B cell (primary cell): Measurements from ENCODE around the gene AIM2. TPM values are rescaled to one million over a fixed set of nuclear protein-coding genes. Genes with fewer than 3 reads are reported as not detected.
"Not testable (repeated sequence)": the region's sequence is repeated elsewhere in the genome, so short reads cannot be mapped to it uniquely, and the experiment has no call there.

Source experiments
- ATAC-seq: fragments of 200-7000 bp; cut with Tn5 transposase; one replicate; pipeline ENCODE4 v1.10.0; 2021; ENCODE audit warnings: low read depth, mild to moderate bottlenecking, moderate number of reproducible peaks, moderate library complexity
- CTCF ChIA-PET: fragments of 350-600 bp; sonication (Branson Sonifier 250); formaldehyde crosslinking; loops from one replicate; lab custom pipeline; 2021; ENCODE audit warnings: antibody characterized with exemption, inconsistent platforms; lab: Charles Lee
- POLR2A ChIA-PET: fragments of 350-600 bp; sonication (Branson Sonifier 250); formaldehyde crosslinking; loops from one replicate; lab custom pipeline; 2021; ENCODE audit warnings: antibody characterized with exemption; lab: Charles Lee
- DNase-seq: peaks from one replicate; pipeline ENCODE4 v3.0.0; 2013
- H2AFZ ChIP-seq: 2 replicates; pipeline ENCODE4 v1.6.1; 2012; ENCODE audit warnings: mild to moderate bottlenecking, low read depth, low read length; ENCODE audit not compliant: insufficient read depth, poor library complexity, severe bottlenecking
- H3K27ac ChIP-seq, 2 donors: 1 replicate in 1 of 2; 2 replicates in 1 of 2; pipeline ENCODE4 v1.5.1; 2012 to 2013; ENCODE audit warnings: low read length in 2 of 2, mild to moderate bottlenecking in 2 of 2, moderate library complexity in 1 of 2
- H3K27me3 ChIP-seq, 4 experiments: fragments of 200-600 bp in 1 of 4; sonication (generic) in 1 of 4; replicated peaks in 1 of 4; 1 replicate in 2 of 4; 2 replicates in 2 of 4; pipeline versions ENCODE4 v1.6.1 to v1.7.0; 2013 to 2016; ENCODE audit warnings: low read length in 3 of 4, mild to moderate bottlenecking in 2 of 4, mixed read lengths in 1 of 4, moderate library complexity in 1 of 4; ENCODE audit not compliant: insufficient read depth in 4 of 4, control insufficient read depth in 3 of 4; ENCODE audit errors: control extremely low read depth in 1 of 4
- H3K36me3 ChIP-seq, 2 experiments: replicated peaks in 1 of 2; 1 replicate in 1 of 2; 2 replicates in 1 of 2; pipeline versions ENCODE4 v1.6.1 to v1.7.1; 2013; ENCODE audit warnings: low read length in 1 of 2; ENCODE audit not compliant: insufficient read depth in 2 of 2, control insufficient read depth in 1 of 2; ENCODE audit errors: control extremely low read depth in 1 of 2, extremely low read depth in 1 of 2
- H3K4me1 ChIP-seq, 2 donors: fragments of 200-600 bp in 1 of 2; sonication (generic) in 1 of 2; 1 replicate in 1 of 2; 2 replicates in 1 of 2; pipeline versions ENCODE4 v1.5.1 to v1.6.1; 2013 to 2017; ENCODE audit warnings: low read length in 2 of 2; ENCODE audit not compliant: control insufficient read depth in 2 of 2, insufficient read depth in 2 of 2
- H3K4me2 ChIP-seq: replicated peaks from 2 replicates; pipeline ENCODE3; 2012; ENCODE audit warnings: mild to moderate bottlenecking, low read depth, low read length; ENCODE audit not compliant: poor library complexity, severe bottlenecking
- H3K4me3 ChIP-seq, 5 experiments: fragments of 200-600 bp in 1 of 5; sonication (generic) in 1 of 5; 1 replicate in 3 of 5; 2 replicates in 2 of 5; pipeline versions ENCODE4 v1.5.1 to v1.7.0; 2011 to 2016; ENCODE audit warnings: low read length in 4 of 5, mild to moderate bottlenecking in 4 of 5, low read depth in 2 of 5, control low read depth in 1 of 5, moderate library complexity in 1 of 5; ENCODE audit not compliant: insufficient read depth in 1 of 5; ENCODE audit errors: control extremely low read depth in 1 of 5, extremely low read depth in 1 of 5
- H3K79me2 ChIP-seq: fragments of 200-600 bp; sonication (generic); one replicate; pipeline ENCODE4 v1.6.0; 2016; ENCODE audit warnings: low read length; ENCODE audit not compliant: control insufficient read depth, insufficient read depth
- H3K9ac ChIP-seq: fragments of 200-600 bp; sonication (generic); 2 replicates; pipeline ENCODE4 v1.6.1; 2017; ENCODE audit warnings: mild to moderate bottlenecking, low read length, moderate library complexity
- H3K9me3 ChIP-seq, 3 donors: one replicate each; pipeline versions ENCODE4 v1.6.1 to v1.7.1; 2013; ENCODE audit warnings: low read length in 2 of 3; ENCODE audit not compliant: control insufficient read depth in 2 of 3, insufficient read depth in 1 of 3; ENCODE audit errors: control extremely low read depth in 1 of 3
- H4K20me1 ChIP-seq: 2 replicates; pipeline ENCODE4 v1.6.0; 2012; ENCODE audit warnings: mild to moderate bottlenecking, low read length; ENCODE audit not compliant: insufficient read depth, control insufficient read depth, poor library complexity, severe bottlenecking
- H3K27ac Mint-ChIP-seq: one replicate; pipeline ENCODE4 v1.8.0; 2021; ENCODE audit warnings: mixed read lengths
- H3K27me3 Mint-ChIP-seq: one replicate; pipeline ENCODE4 v1.8.0; 2021; ENCODE audit warnings: mixed read lengths
- H3K4me1 Mint-ChIP-seq: one replicate; pipeline ENCODE4 v1.8.0; 2021; ENCODE audit warnings: mixed read lengths
- H3K4me3 Mint-ChIP-seq: one replicate; pipeline ENCODE4 v1.8.0; 2021; ENCODE audit warnings: mixed read lengths
- H3K9me3 Mint-ChIP-seq: one replicate; pipeline ENCODE4 v1.8.0; 2022; ENCODE audit warnings: mixed read lengths; ENCODE audit not compliant: insufficient read depth
- EZH2 ChIP-seq: IDR thresholded peaks from 2 replicates; pipeline ENCODE4 v1.6.1; 2012; ENCODE audit warnings: borderline replicate concordance, low read depth, mild to moderate bottlenecking, moderate library complexity, low read length; ENCODE audit not compliant: insufficient read depth, poor library complexity, severe bottlenecking
- WGBS: methylation state at CpG from one replicate; pipeline ENCODE4 v1.1.5; 2013; ENCODE audit warnings: missing lambda C conversion rate; ENCODE audit not compliant: insufficient coverage; 5-methylcytosine and 5-hydroxymethylcytosine counted together
- intact Hi-C: fragments of 100-400 bp; cut with micrococcal nuclease; formaldehyde crosslinking; loops from one replicate; pipeline ENCODE4 v1.10.0; 2022
- polyA plus RNA-seq: library from polyadenylated mRNA; depleted of rRNA; stranded (reverse); fragments of >200 nt; gene quantifications from 2 replicates; pipeline ENCODE4 v1.2.3, GENCODE V29; 2012
- total RNA-seq, 2 donors: library from RNA; stranded (reverse); fragments of 120-200 nt in 1 of 2; gene quantifications; 1 replicate in 1 of 2; 2 replicates in 1 of 2; pipeline versions ENCODE4 v1.2.3 to v1.2.4, GENCODE V29; 2013 to 2022
- TF ChIP-seq, protein P1 (sequence below): fragments of 200-600 bp; IDR thresholded peaks from one replicate; pipeline ENCODE4 v1.8.0; 2022; ENCODE audit warnings: antibody characterized with exemption, mild to moderate bottlenecking

The AIM2 gene
- total and polyA plus RNA-seq, 2 donors (not counting 1 experiment from before 2014, with no cell fraction given), result 40.4 to 68.4 TPM

DNA sequence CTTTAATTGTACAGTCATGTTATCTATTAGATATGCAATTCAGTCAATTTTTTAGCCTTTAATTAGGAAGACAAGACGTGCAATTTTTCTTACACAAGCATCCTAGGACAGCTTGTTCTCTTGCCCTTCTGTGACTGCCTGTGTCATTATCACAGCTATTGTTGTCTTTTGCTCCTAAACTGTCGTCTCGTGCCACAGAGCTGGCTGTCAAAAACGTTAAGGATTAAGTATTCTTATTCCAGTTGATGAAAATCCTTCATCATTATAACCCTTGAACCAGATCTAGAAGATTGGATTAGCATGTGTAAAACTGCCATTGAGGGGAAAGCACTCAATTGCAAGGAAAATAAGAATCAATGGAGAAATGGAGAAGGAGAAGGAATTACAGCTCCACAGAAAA lies 43.8 kb upstream of the AIM2 start:
- Mint-ChIP-seq H3K9me3 (no peaks in the 10 kb centered on the region), H3K27me3 (no peaks in the 10 kb centered on the region), H3K4me1 (no peaks in the 10 kb centered on the region), H3K27ac (no peak overlapping the region), H3K4me3 (no peak overlapping the region)
- H3K79me2 ChIP-seq, result no peaks in the 10 kb centered on the region
- no peaks in the 10 kb centered on the region for H3K9me3 ChIP-seq
- ATAC-seq, result no peak
- H3K27me3 ChIP-seq, result no peaks in the 10 kb centered on the region
- no peak overlapping the region for H3K27ac ChIP-seq
- no peaks in the 10 kb centered on the region for H4K20me1 ChIP-seq
- no peak overlapping the region for H2AFZ ChIP-seq
- 100% methylated on average over 1 of the region's 4 CpGs for WGBS
- CTCF ChIA-PET, result interaction anchor here (0.8 to 1.0 kb wide), 2 partner anchors 12 to 78 kb away, joined by 3 read pairs; no protein-coding TSS in a partner anchor
- H3K9ac ChIP-seq, result no peak overlapping the region
- intact Hi-C loops, result no loop called here
- no peak for TF ChIP-seq EZH2
- TF ChIP-seq, protein P1, sequence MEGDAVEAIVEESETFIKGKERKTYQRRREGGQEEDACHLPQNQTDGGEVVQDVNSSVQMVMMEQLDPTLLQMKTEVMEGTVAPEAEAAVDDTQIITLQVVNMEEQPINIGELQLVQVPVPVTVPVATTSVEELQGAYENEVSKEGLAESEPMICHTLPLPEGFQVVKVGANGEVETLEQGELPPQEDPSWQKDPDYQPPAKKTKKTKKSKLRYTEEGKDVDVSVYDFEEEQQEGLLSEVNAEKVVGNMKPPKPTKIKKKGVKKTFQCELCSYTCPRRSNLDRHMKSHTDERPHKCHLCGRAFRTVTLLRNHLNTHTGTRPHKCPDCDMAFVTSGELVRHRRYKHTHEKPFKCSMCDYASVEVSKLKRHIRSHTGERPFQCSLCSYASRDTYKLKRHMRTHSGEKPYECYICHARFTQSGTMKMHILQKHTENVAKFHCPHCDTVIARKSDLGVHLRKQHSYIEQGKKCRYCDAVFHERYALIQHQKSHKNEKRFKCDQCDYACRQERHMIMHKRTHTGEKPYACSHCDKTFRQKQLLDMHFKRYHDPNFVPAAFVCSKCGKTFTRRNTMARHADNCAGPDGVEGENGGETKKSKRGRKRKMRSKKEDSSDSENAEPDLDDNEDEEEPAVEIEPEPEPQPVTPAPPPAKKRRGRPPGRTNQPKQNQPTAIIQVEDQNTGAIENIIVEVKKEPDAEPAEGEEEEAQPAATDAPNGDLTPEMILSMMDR, result no peak
- no peaks in the 10 kb centered on the region for H3K36me3 ChIP-seq
- POLR2A ChIA-PET, result no interaction called here
- H3K4me2 ChIP-seq, result no peak overlapping the region
- no peak for DNase-seq
- no peaks in the 10 kb centered on the region for H3K4me1 ChIP-seq
- no peak overlapping the region for H3K4me3 ChIP-seq

DNA sequence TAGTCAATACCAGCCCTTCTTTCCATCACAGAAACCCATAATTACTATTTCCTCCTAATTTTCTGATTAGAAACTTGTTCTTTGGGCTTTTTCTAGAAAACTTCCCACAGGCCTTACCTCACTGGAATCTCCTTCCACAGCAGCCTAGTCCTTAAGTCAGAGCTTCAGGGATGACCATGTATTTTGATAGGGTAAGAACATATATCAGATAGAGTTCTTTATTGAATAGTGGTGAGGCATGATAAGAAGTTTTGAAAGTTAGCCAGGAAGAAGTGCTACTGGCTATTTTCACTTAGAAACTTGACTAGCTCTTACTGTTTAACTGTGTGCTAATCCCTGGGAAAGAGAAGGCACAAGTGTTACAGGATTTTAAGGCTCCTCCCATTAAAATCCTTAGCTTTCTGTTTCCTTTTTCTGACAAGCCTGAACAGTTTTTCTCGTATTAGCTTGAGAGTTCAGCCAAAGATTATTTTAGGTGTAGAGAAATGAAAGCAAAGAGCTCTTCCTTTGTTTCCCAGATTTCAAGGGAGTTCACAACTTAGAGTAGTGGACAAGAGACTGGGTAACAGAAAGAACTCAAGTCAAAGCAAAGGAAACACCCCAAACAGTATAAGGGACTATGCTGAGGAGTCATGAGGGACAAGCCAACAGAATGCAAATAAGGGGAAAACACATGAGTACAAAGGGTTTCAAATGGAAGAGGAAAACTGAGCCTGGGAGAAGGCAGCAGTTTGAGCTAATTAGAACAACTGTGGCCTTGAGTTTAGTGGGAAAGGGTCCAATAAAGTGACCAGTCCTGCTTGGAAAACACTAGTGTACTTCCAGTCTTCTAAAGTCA lies 37.2 kb upstream of the AIM2 start:
- Histone ChIP-seq H4K20me1 (no peaks in the 10 kb centered on the region), H3K4me2 (no peak overlapping the region), H3K4me3 (no peak overlapping the region), H3K79me2 (no peaks in the 10 kb centered on the region), H3K9ac (no peak overlapping the region), H3K4me1 (no peaks in the 10 kb centered on the region), H3K27ac (no peak overlapping the region), H3K36me3 (no peaks in the 10 kb centered on the region), H3K9me3 (no peaks in the 10 kb centered on the region), H2AFZ (no peak overlapping the region), H3K27me3 (no peaks in the 10 kb centered on the region)
- intact Hi-C loops, result no loop called here
- WGBS, result no CpG with 5 or more reads among the region's 1 CpG
- no peak for TF ChIP-seq EZH2
- TF ChIP-seq, protein P1, result no peak
- ATAC-seq (no peak), DNase-seq (no peak)
- Mint-ChIP-seq H3K4me3 (no peak overlapping the region), H3K27me3 (no peaks in the 10 kb centered on the region), H3K27ac (no peak overlapping the region), H3K9me3 (no peaks in the 10 kb centered on the region), H3K4me1 (no peaks in the 10 kb centered on the region)
- POLR2A ChIA-PET, result no interaction called here
- CTCF ChIA-PET, result no interaction called here

DNA sequence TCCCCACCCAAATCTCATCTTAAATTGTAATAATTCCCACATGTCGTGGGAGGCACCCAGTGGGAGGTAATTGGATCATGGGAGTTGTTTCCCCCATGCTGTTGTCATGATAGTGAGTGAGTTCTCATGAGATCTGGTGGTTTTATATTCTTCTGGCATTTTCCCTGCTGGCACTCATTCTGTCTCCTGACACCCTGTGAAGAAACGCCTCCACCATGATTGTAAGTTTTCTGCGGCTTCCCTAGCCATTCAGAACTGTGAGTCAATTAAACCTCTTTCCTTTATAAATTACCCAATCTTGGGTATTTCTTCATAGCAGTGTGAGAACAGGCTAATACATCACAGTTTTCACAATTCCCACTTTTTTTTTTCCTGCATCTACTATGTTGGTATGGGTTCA lies 26.5 kb upstream of the AIM2 start:
- H3K9me3 ChIP-seq, H3K27ac Mint-ChIP-seq, H3K4me3 ChIP-seq, H3K27me3 Mint-ChIP-seq, DNase-seq, ATAC-seq, H3K36me3 ChIP-seq, H3K27ac ChIP-seq, POLR2A ChIA-PET, H3K9me3 Mint-ChIP-seq, H3K9ac ChIP-seq, H3K4me3 Mint-ChIP-seq, H3K79me2 ChIP-seq, intact Hi-C loops, H3K27me3 ChIP-seq, H4K20me1 ChIP-seq, H3K4me2 ChIP-seq, H3K4me1 ChIP-seq, H3K4me1 Mint-ChIP-seq, H2AFZ ChIP-seq: not testable (repeated sequence)
- WGBS, result no CpG with 5 or more reads among the region's 3 CpGs
- CTCF ChIA-PET, result interaction anchor here (1.6 kb wide), 1 partner anchor 13 kb away, joined by 8 read pairs; no protein-coding TSS in a partner anchor
